Stimulated activated CD4-positive, alpha-beta T cell treated with anti-CD3 and anti-CD28 coated beads, TNF-alpha, amount 100 ng/mL, for 24 hours (primary cell): ENCODE results near the gene HEATR5A.
"Not testable (repeated sequence)": the region's sequence is repeated elsewhere in the genome, so short reads cannot be mapped to it uniquely, and the experiment has no call there.

ENCODE experiments used
- DNase-seq, 3 experiments: peaks; one replicate each; pipeline ENCODE4 v3.0.0-alpha.2; 2020; ENCODE audit warnings: low read depth in 3 of 3

HEATR5A gene

GRCh38 chr14:31257554-31258426, 162.6 kb downstream of the HEATR5A start:
- not testable (repeated sequence) for DNase-seq

GRCh38 chr14:31257244-31257553, 163.2 kb downstream of the HEATR5A start:
- DNase-seq: no peak

GRCh38 chr14:31256534-31257243, 163.7 kb downstream of the HEATR5A start:
- DNase-seq: no peak

- not testable (repeated sequence) for DNase-seq
These were observed 164.4 kb downstream of the HEATR5A start for GRCh38 chr14:31255918-31256317.

- DNase-seq: no peak
These were observed 165.1 kb downstream of the HEATR5A start for GRCh38 chr14:31255286-31255685.

GRCh38 chr14:31253746-31254471, 166.4 kb downstream of the HEATR5A start:
- DNase-seq: no peak

- no peak for DNase-seq
These were observed 167.5 kb downstream of the HEATR5A start for GRCh38 chr14:31252865-31253264.

- DNase-seq: no peak
These were observed 169.1 kb downstream of the HEATR5A start for GRCh38 chr14:31251028-31251958.

- DNase-seq: no peak
These were observed 175.7 kb downstream of the HEATR5A start for GRCh38 chr14:31244626-31245025.

GRCh38 chr14:31243860-31244259, 176.5 kb downstream of the HEATR5A start:
- DNase-seq: peak in 1 of 3 experiments; percentile 33

- DNase-seq: not testable (repeated sequence)
These were observed 178.0 kb downstream of the HEATR5A start for GRCh38 chr14:31242161-31242940.
